Left kidney (tissue), 2 donors: ENCODE measurements around the gene SLC38A7. TPM values are rescaled to one million over a fixed set of nuclear protein-coding genes. Genes with fewer than 3 reads are reported as not detected.
"Not testable (repeated sequence)": the region's sequence is repeated elsewhere in the genome, so short reads cannot be mapped to it uniquely, and the experiment has no call there.

Experiments
- DNase-seq: peaks from one replicate; pipeline ENCODE4 v3.0.0-alpha.2; 2013
- polyA plus RNA-seq: library from polyadenylated mRNA; unstranded; fragments of 120-200 nt; gene quantifications from one replicate; pipeline ENCODE4 v1.2.1, GENCODE V29; 2013; ENCODE audit not compliant: insufficient read length

Gene SLC38A7
- polyA plus RNA-seq, 1 donor, result 18.7 TPM

DNA sequence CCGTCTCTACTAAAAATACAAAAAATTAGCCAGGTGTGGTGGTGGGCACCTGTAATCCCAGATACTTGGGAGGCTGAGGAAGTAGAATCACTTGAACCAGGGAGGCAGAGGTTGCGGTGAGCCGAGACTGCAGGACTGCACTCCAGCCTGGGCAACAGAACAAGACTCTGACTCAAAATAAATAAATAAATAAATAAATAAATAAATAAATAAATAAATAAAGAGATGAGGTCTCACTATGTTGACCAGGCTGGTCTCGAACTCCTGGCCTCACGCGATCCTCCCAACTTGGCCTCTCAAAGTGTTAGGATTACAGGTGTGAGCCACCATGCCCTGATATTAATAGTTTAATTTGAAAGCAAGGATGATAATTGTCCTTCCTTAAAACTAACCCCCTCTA, 47.5 kb downstream of the SLC38A7 start:
- DNase-seq, result not testable (repeated sequence)

DNA sequence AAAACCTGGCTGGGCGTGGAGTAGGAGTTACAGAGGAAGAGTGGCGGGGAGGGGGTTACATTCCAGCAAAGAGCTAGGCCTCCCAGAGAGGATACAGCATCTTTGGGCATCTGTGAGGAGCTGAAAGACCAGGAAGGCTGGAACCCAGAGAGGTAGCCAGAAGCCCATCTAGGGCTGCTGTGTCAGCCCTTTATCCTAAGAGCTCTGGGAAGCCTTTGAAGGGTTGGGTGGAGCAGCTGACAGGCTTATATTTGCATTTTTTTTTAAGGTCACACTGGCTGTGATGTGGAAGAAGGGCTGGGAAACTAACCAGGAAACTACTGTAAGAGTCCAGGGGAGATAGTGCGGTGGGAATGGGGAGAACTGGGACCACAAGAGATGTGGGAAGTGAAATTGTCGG, 48.1 kb downstream of the SLC38A7 start:
- no peak for DNase-seq

DNA sequence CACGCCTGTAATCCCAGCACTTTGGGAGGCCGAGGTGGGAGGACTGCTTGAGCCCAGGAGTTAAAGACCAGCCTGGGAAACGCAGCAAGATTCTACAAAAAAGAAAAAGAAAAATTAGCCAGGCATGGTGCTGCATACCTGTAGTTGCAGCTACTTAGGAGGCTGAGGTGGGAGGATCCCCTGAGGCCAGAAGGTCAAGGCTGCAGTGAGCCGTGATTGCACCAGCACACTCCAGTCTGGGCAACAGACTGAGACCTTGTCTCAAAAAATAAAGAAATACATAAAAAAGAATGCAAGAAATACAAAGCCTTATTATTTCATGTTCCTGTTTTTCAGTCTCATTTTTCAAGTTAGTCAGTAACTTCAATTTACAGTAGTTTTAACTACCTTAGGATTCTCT, 49.1 kb downstream of the SLC38A7 start:
- no peak for DNase-seq

DNA sequence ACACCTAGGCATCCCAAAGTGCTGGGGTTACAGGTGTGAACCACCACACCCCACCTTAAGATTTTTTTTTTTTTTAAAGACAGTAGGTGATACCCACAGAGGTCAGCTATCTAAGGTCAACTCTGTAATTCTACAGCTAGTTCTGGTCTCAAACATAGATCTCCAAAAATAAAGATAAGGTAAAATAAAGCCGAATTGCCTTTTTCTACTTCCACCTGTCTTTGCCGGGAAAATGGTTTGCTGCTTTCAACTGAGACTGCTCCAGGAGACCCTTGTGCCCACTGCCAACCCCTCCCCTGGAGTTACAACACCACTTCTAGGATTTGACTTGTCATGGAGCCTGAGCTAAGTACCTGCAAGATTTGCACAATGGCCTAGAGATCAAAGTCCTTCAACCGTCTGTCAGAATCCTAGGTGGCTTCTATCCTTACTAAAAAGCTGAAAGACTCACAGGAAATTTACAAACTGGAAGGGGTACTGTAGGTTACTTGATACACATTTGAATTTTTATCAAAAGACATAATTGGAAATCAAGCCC, 50.2 kb downstream of the SLC38A7 start:
- DNase-seq, result no peak

DNA sequence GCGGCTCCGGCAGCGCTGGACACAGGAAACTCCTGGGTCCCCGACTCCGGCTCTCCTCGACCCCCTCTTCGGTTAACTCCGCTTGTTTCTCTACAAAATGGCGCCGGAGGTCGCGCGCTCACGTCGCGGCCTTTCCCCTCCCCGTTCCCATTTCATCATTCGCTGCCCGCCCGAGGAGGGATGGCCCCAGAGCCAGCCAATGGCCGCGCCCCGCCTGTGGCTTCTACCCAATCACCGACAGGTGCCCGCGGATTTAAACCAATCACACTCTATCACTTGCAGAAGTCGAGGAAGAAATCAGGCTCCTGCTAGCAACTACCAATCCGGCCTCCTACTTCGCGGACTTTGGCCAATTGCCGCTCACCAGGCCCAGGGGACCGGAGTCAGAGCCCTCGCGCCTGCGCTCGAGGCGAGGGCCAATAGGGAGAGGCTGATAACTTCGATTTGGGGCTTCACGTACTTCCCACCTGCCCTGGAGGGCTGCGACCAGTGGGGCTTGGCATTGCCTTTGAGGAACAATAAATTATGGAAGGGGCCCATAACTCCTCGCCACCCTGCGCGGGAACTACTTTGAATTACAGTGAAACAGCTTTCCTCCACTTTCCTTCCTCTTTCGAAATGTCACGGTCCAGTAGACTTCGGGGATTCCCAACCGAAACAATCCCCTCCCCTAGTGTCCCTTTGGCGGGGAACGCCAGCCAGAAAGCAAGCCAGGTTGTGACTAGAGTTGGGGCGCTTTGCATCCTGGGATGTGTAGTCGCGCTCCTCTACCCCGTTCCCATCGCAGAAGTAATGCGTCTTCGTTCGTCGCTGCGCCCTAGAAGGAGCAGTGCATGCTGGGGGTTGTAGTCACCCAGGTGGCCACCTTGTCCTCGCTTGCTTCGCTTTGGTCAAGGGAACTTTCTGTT, 54.6 kb downstream of the SLC38A7 start, which contains the start of gene CNOT1:
TSS of gene CNOT1 (minus strand) at position 94 of the 908 bp plus-strand sequence. CDS start 30,489 bp downstream, outside the sequence.
- peak; percentile 98 for DNase-seq

DNA sequence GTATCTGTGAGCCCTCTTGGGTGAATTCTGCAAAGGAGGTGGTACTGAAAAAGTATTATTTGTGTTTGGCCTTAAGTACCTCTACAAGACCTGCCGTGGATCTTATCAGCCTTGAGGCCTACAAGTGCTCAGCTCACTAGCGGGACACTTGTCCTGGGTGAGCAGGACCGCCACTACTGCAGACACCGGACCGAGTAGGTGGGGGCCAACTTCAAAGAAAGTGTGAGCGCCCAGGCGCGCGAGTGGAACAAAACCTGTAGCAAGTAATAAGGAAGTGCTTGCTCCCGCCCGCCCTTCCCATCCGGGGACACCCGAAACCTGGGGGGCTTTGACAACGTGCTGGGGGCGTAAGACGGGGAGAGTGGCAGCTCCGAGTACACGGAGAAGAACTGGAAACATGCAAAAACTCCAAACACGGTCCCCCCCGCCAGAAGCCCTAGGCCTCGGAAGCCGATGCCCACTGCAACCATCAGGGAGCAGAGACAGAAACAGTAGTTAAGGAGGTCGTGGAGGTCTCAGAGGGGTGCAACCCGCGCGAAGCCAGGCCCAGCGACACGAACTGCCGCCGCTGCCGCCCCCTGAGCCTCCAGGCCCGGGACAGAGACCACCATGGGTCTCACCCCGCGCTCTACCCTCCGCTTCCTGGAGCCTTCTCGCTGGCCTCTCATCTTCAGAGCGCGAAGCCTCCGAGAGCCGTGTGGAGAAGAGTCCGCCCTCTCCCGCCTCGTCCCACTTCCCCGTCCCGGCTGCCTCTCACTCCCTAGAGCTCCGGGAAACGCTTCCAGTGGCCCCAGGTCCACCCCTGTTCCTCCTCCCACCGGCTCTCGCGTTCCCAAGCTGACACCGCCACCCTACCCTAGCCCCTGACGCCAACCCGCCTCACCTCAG, 55.5 kb downstream of the SLC38A7 start:
- DNase-seq, result peak; percentile 29

DNA sequence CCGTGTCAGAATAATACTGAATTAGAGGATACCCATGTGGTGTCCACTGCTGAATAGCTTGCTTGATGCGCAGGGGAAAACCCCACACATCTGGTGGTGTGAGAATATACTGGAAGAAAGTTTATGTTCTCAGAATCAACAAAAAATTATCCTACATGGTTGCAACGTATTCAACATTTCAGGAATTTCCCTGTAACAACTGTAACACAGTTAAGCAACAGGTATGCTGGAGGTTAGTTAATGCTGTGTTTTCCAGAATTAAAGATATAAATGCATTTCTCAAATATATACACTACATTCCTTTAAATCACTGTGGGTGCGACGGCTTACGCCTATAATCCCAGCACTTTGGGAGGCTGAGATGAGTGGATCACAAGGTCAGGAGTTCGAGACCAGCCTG, 60.4 kb downstream of the SLC38A7 start:
- DNase-seq, result no peak

DNA sequence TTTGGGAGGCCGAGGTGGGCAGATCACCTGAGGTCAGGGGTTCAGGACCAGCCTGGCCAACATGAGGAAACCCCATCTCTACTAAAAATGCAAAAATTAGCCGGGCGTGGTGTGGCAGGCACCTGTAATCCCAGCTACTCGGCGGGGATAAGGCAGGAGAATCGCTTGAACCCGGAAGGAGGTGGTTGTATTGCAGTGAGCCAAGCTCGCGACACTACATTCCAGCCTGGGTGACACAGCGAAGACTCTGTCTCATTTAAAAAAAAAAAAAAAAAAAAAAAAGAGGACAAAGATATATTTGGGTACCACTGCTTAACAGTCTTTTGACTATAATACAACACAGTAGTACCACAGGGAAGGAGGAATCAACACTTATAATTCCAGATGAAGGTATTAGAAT, 64.2 kb downstream of the SLC38A7 start:
- no peak for DNase-seq

DNA sequence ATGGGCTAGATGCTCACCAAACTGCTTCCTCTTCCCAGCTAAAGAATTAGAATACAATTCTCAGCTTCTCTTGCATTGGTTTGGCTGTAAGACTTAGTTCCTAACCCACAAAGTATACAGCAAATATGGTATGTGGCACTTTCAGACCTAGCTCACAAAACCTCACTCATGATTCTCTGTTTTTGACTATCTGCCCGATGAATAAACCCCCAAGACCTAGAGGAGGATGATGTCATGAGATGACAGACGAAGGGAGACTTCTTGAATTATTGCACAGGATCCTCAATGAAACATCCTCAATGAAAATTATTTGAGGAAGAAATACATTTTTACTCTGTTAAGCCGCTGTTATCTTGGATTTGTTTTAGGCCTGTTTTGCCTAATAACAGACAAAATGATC, 69.3 kb downstream of the SLC38A7 start:
- DNase-seq, result no peak

Other genes starting within 250 kb of the SLC38A7 start
- gene NDRG4, start 184.6 kb downstream of the SLC38A7 start, polyA plus RNA-seq, result 8.2 TPM
- gene SETD6, start 169.3 kb downstream of the SLC38A7 start, polyA plus RNA-seq, result 47.0 TPM
- gene CNOT1, start 54.9 kb downstream of the SLC38A7 start, polyA plus RNA-seq, result 221 TPM
- gene GOT2, start 49.5 kb upstream of the SLC38A7 start, polyA plus RNA-seq, result 97.7 TPM